GM23338 (cell line): Measurements from ENCODE around the gene KCNMA1. TPM values are rescaled to one million over a fixed set of nuclear protein-coding genes. Genes with fewer than 3 reads are reported as not detected.

Source experiments
- ATAC-seq: fragments of 200-7000 bp; cut with Tn5 transposase; 3 replicates; pipeline ENCODE4 v1.9.1; 2020
- DNase-seq: peaks from one replicate; pipeline ENCODE4 v3.0.0-alpha.2; 2015; ENCODE audit warnings: low spot score
- H2AFZ ChIP-seq: fragments of 200-600 bp; sonication (generic); 2 replicates; pipeline ENCODE4 v1.8.0; 2016; ENCODE audit warnings: antibody characterized with exemption, mild to moderate bottlenecking, moderate library complexity
- H3F3A ChIP-seq: fragments of 200-600 bp; sonication (generic); replicated peaks from 2 replicates; pipeline ENCODE4 v1.8.0; 2017; ENCODE audit warnings: antibody characterized with exemption, mixed run types, low read depth
- H3K27ac ChIP-seq: fragments of 200-600 bp; sonication (generic); 2 replicates; pipeline ENCODE4 v1.6.1; 2016; ENCODE audit warnings: low read depth
- H3K27me3 ChIP-seq: fragments of 200-600 bp; sonication (generic); 2 replicates; pipeline ENCODE4 v1.8.0; 2016; ENCODE audit warnings: mild to moderate bottlenecking, mixed run types, moderate library complexity; ENCODE audit not compliant: insufficient read depth
- H3K36me3 ChIP-seq: fragments of 200-600 bp; sonication (generic); 2 replicates; pipeline ENCODE4 v1.8.0; 2016; ENCODE audit warnings: mild to moderate bottlenecking; ENCODE audit not compliant: insufficient read depth
- H3K4me1 ChIP-seq: fragments of 200-600 bp; sonication (generic); 2 replicates; pipeline ENCODE4 v1.8.0; 2016; ENCODE audit warnings: mild to moderate bottlenecking, moderate library complexity; ENCODE audit not compliant: insufficient read depth
- H3K4me2 ChIP-seq: fragments of 200-600 bp; sonication (generic); 2 replicates; pipeline ENCODE4 v1.7.1; 2017; ENCODE audit warnings: mixed run types
- H3K4me3 ChIP-seq: fragments of 200-600 bp; sonication (generic); 2 replicates; pipeline ENCODE4 v1.6.1; 2016; ENCODE audit warnings: mixed run types
- H3K79me2 ChIP-seq: fragments of 200-600 bp; sonication (generic); replicated peaks from 2 replicates; pipeline ENCODE4 v1.8.0; 2017; ENCODE audit warnings: mild to moderate bottlenecking; ENCODE audit not compliant: insufficient read depth
- H3K9me2 ChIP-seq: fragments of 200-600 bp; sonication (generic); 2 replicates; pipeline ENCODE4 v1.8.0; 2017; ENCODE audit not compliant: insufficient read depth
- H4K20me1 ChIP-seq: fragments of 200-600 bp; sonication (generic); replicated peaks from 2 replicates; pipeline ENCODE4 v1.8.0; 2017; ENCODE audit warnings: mild to moderate bottlenecking; ENCODE audit not compliant: insufficient read depth
- H3K27ac Mint-ChIP-seq: 2 replicates; pipeline ENCODE4 v1.8.0; 2020; ENCODE audit warnings: inconsistent platforms, mild to moderate bottlenecking, moderate library complexity, mixed read lengths
- H3K27me3 Mint-ChIP-seq: 3 replicates; pipeline ENCODE4 v1.8.0; 2022; ENCODE audit warnings: low read depth, mild to moderate bottlenecking, moderate library complexity, mixed read lengths, inconsistent platforms; ENCODE audit not compliant: insufficient read depth, poor library complexity
- H3K36me3 Mint-ChIP-seq: 3 replicates; pipeline ENCODE4 v1.8.0; 2021; ENCODE audit warnings: low read depth, mild to moderate bottlenecking, inconsistent platforms, moderate library complexity, mixed read lengths
- H3K4me1 Mint-ChIP-seq: 3 replicates; pipeline ENCODE4 v1.8.0; 2020; ENCODE audit warnings: mild to moderate bottlenecking, inconsistent platforms, mixed read lengths
- H3K4me3 Mint-ChIP-seq: 3 replicates; pipeline ENCODE4 v1.8.0; 2021; ENCODE audit warnings: moderate library complexity, mild to moderate bottlenecking, inconsistent platforms, mixed read lengths
- H3K9me3 Mint-ChIP-seq: 3 replicates; pipeline ENCODE4 v1.8.0; 2020; ENCODE audit warnings: moderate library complexity, mild to moderate bottlenecking, inconsistent platforms, mixed read lengths
- CREB1 ChIP-seq: fragments of 250-450 bp; sonication (Bioruptor Pico); IDR thresholded peaks from 2 replicates; pipeline ENCODE4 v1.5.0; 2020; ENCODE audit warnings: low read depth, mild to moderate bottlenecking, moderate library complexity
- EZH2 ChIP-seq: fragments of 200-600 bp; sonication (generic); IDR thresholded peaks from one replicate; pipeline ENCODE4 v1.8.0; 2017; ENCODE audit warnings: antibody characterized with exemption, mild to moderate bottlenecking, low read depth; ENCODE audit not compliant: unreplicated experiment
- EZH2phosphoT487 ChIP-seq: fragments of 200-600 bp; sonication (generic); IDR thresholded peaks from one replicate; pipeline ENCODE4 v1.8.1; 2018; ENCODE audit warnings: antibody characterized with exemption; ENCODE audit not compliant: unreplicated experiment
- NANOG ChIP-seq: IDR thresholded peaks from 2 replicates; pipeline ENCODE4 v1.6.1; 2016; ENCODE audit warnings: antibody characterized with exemption, borderline replicate concordance
- POLR2AphosphoS5 ChIP-seq: IDR thresholded peaks from 2 replicates; pipeline ENCODE4 v1.6.1; 2016; ENCODE audit warnings: antibody characterized with exemption, low read depth
- ZNF114 ChIP-seq: fragments of 250-450 bp; sonication (Bioruptor Pico); IDR thresholded peaks from 2 replicates; pipeline ENCODE4 v1.5.0; 2020; ENCODE audit warnings: mild to moderate bottlenecking, moderate library complexity
- ZNF331 ChIP-seq: fragments of 250-450 bp; sonication (Bioruptor Pico); IDR thresholded peaks from 2 replicates; pipeline ENCODE4 v1.5.0; 2020; ENCODE audit warnings: low read depth, mild to moderate bottlenecking, moderate library complexity
- polyA plus RNA-seq: library from polyadenylated mRNA; unstranded; fragments of >200 nt; fragmentation: Nextera tagmentation; extraction: Ambion mirVana; gene quantifications from 2 replicates; pipeline ENCODE4 v1.2.1, GENCODE V29; 2016
- total RNA-seq: library from RNA; depleted of rRNA; stranded (reverse); fragments of >200 nt; shearing (Covaris generic); gene quantifications from 2 replicates; pipeline ENCODE4 v1.2.3, GENCODE V29; 2014
- TF ChIP-seq, protein P1 (sequence below): fragments of 250-450 bp; sonication (Bioruptor Pico); IDR thresholded peaks from 2 replicates; pipeline ENCODE4 v1.5.0; 2020; ENCODE audit warnings: mild to moderate bottlenecking, moderate library complexity
- TF ChIP-seq, protein P2 (sequence below): IDR thresholded peaks from one replicate; pipeline ENCODE4 v1.6.1; 2018; ENCODE audit warnings: antibody characterized with exemption; ENCODE audit not compliant: unreplicated experiment
- TF ChIP-seq, protein P3 (sequence below), 2 experiments: fragments of 200-600 bp in 1 of 2; sonication (generic) in 1 of 2; conservative IDR thresholded peaks; 2 replicates each; pipeline versions ENCODE4 v1.5.1 to v1.6.1; 2016 to 2017; ENCODE audit warnings: antibody characterized with exemption in 2 of 2, low read depth in 2 of 2, mild to moderate bottlenecking in 2 of 2, moderate library complexity in 1 of 2

The KCNMA1 gene
- total and polyA plus RNA-seq, 2 experiments from 2014 or later, result 8.2 to 9.0 TPM

DNA sequence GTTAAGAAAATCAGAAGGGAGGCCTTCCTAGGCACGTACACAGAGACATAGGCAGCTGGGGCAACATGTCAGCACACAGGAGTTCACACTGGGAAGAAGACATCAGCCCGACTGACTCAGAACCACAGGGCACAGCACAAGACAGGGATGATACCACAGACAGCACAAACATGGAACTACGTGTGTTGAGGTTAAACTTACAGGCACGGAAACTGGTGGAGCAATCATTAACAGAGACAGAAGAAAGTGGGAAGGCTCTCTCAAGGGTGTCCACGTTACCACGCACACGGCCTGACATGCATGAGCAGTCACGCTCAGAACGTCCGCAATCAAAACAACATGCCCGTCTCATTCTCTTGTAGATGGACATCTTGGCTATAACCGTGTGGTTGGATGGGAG, 636.4 kb downstream of the KCNMA1 start:
- H4K20me1 ChIP-seq, result no peaks in the 10 kb centered on the region
- no peaks in the 10 kb centered on the region for H3K4me1 ChIP-seq
- no peak overlapping the region for H2AFZ ChIP-seq
- no peaks in the 10 kb centered on the region for H3K36me3 ChIP-seq
- no peak overlapping the region for H3K4me2 ChIP-seq
- H3K27ac ChIP-seq, result no peak overlapping the region
- TF ChIP-seq ZNF331 (CRISPR knock-in tag) (no peak), ZNF114 (CRISPR knock-in tag) (no peak), NANOG (no peak), EZH2 (no peak), POLR2AphosphoS5 (no peak), EZH2phosphoT487 (no peak), CREB1 (CRISPR knock-in tag) (no peak)
- TF ChIP-seq, protein P1, sequence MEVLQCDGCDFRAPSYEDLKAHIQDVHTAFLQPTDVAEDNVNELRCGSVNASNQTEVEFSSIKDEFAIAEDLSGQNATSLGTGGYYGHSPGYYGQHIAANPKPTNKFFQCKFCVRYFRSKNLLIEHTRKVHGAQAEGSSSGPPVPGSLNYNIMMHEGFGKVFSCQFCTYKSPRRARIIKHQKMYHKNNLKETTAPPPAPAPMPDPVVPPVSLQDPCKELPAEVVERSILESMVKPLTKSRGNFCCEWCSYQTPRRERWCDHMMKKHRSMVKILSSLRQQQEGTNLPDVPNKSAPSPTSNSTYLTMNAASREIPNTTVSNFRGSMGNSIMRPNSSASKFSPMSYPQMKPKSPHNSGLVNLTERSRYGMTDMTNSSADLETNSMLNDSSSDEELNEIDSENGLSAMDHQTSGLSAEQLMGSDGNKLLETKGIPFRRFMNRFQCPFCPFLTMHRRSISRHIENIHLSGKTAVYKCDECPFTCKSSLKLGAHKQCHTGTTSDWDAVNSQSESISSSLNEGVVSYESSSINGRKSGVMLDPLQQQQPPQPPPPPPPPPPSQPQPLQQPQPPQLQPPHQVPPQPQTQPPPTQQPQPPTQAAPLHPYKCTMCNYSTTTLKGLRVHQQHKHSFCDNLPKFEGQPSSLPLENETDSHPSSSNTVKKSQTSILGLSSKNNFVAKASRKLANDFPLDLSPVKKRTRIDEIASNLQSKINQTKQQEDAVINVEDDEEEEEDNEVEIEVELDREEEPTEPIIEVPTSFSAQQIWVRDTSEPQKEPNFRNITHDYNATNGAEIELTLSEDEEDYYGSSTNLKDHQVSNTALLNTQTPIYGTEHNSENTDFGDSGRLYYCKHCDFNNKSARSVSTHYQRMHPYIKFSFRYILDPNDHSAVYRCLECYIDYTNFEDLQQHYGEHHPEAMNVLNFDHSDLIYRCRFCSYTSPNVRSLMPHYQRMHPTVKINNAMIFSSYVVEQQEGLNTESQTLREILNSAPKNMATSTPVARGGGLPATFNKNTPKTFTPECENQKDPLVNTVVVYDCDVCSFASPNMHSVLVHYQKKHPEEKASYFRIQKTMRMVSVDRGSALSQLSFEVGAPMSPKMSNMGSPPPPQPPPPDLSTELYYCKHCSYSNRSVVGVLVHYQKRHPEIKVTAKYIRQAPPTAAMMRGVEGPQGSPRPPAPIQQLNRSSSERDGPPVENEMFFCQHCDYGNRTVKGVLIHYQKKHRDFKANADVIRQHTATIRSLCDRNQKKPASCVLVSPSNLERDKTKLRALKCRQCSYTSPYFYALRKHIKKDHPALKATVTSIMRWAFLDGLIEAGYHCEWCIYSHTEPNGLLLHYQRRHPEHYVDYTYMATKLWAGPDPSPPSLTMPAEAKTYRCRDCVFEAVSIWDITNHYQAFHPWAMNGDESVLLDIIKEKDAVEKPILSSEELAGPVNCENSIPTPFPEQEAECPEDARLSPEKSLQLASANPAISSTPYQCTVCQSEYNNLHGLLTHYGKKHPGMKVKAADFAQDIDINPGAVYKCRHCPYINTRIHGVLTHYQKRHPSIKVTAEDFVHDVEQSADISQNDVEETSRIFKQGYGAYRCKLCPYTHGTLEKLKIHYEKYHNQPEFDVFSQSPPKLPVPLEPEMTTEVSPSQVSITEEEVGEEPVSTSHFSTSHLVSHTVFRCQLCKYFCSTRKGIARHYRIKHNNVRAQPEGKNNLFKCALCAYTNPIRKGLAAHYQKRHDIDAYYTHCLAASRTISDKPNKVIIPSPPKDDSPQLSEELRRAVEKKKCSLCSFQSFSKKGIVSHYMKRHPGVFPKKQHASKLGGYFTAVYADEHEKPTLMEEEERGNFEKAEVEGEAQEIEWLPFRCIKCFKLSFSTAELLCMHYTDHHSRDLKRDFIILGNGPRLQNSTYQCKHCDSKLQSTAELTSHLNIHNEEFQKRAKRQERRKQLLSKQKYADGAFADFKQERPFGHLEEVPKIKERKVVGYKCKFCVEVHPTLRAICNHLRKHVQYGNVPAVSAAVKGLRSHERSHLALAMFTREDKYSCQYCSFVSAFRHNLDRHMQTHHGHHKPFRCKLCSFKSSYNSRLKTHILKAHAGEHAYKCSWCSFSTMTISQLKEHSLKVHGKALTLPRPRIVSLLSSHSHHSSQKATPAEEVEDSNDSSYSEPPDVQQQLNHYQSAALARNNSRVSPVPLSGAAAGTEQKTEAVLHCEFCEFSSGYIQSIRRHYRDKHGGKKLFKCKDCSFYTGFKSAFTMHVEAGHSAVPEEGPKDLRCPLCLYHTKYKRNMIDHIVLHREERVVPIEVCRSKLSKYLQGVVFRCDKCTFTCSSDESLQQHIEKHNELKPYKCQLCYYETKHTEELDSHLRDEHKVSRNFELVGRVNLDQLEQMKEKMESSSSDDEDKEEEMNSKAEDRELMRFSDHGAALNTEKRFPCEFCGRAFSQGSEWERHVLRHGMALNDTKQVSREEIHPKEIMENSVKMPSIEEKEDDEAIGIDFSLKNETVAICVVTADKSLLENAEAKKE, result no peak
- TF ChIP-seq, protein P2, sequence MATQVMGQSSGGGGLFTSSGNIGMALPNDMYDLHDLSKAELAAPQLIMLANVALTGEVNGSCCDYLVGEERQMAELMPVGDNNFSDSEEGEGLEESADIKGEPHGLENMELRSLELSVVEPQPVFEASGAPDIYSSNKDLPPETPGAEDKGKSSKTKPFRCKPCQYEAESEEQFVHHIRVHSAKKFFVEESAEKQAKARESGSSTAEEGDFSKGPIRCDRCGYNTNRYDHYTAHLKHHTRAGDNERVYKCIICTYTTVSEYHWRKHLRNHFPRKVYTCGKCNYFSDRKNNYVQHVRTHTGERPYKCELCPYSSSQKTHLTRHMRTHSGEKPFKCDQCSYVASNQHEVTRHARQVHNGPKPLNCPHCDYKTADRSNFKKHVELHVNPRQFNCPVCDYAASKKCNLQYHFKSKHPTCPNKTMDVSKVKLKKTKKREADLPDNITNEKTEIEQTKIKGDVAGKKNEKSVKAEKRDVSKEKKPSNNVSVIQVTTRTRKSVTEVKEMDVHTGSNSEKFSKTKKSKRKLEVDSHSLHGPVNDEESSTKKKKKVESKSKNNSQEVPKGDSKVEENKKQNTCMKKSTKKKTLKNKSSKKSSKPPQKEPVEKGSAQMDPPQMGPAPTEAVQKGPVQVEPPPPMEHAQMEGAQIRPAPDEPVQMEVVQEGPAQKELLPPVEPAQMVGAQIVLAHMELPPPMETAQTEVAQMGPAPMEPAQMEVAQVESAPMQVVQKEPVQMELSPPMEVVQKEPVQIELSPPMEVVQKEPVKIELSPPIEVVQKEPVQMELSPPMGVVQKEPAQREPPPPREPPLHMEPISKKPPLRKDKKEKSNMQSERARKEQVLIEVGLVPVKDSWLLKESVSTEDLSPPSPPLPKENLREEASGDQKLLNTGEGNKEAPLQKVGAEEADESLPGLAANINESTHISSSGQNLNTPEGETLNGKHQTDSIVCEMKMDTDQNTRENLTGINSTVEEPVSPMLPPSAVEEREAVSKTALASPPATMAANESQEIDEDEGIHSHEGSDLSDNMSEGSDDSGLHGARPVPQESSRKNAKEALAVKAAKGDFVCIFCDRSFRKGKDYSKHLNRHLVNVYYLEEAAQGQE, result no peak
- TF ChIP-seq, protein P3, sequence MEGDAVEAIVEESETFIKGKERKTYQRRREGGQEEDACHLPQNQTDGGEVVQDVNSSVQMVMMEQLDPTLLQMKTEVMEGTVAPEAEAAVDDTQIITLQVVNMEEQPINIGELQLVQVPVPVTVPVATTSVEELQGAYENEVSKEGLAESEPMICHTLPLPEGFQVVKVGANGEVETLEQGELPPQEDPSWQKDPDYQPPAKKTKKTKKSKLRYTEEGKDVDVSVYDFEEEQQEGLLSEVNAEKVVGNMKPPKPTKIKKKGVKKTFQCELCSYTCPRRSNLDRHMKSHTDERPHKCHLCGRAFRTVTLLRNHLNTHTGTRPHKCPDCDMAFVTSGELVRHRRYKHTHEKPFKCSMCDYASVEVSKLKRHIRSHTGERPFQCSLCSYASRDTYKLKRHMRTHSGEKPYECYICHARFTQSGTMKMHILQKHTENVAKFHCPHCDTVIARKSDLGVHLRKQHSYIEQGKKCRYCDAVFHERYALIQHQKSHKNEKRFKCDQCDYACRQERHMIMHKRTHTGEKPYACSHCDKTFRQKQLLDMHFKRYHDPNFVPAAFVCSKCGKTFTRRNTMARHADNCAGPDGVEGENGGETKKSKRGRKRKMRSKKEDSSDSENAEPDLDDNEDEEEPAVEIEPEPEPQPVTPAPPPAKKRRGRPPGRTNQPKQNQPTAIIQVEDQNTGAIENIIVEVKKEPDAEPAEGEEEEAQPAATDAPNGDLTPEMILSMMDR (conservative IDR thresholded peaks at IDR 0.05; ENCODE audit: low read depth in 2 of 2), result no peak
- H3K27me3 ChIP-seq, result no peaks in the 10 kb centered on the region
- ATAC-seq (no peak), DNase-seq (no peak)
- H3K27ac Mint-ChIP-seq, result no peak overlapping the region
- peaks cover 8% of the 10 kb centered on the region; the same call in 2 of the 3 replicates for H3K4me1 Mint-ChIP-seq
- no peaks in the 10 kb centered on the region for H3F3A ChIP-seq
- no peak overlapping the region for H3K4me3 Mint-ChIP-seq
- H3K9me3 Mint-ChIP-seq, result no peaks in the 10 kb centered on the region; the same call in 2 of the 3 replicates
- H3K9me2 ChIP-seq, result no peaks in the 10 kb centered on the region
- H3K4me3 ChIP-seq, result no peak overlapping the region
- no peaks in the 10 kb centered on the region for H3K27me3 Mint-ChIP-seq
- H3K36me3 Mint-ChIP-seq, result no peaks in the 10 kb centered on the region
- H3K79me2 ChIP-seq, result no peaks in the 10 kb centered on the region
